Islet of Langerhans (tissue), 1 donor: ENCODE results near the gene INPP5B.
A peak's percentile ranks its signal among the peaks of the same experiment; 100 is the strongest.
"Not testable (repeated sequence)": the region's sequence is repeated elsewhere in the genome, so short reads cannot be mapped to it uniquely, and the experiment has no call there.

ENCODE experiments used
- FAIRE-seq: peaks from one replicate; lab custom pipeline; 2011; peaks lifted over from hg19 to GRCh38; lab: Jason Lieb, UNC

INPP5B gene

GRCh38 chr1:37946703-37947360 lies at the start of gene INPP5B:
INPP5B (minus strand) TSS chr1:37947053; CDS start chr1:37946308, 745 bp downstream.
- FAIRE-seq: peak; percentile 24

GRCh38 chr1:37995751-37996345 lies 49.0 kb upstream of the INPP5B start:
- no peak for FAIRE-seq

DNA sequence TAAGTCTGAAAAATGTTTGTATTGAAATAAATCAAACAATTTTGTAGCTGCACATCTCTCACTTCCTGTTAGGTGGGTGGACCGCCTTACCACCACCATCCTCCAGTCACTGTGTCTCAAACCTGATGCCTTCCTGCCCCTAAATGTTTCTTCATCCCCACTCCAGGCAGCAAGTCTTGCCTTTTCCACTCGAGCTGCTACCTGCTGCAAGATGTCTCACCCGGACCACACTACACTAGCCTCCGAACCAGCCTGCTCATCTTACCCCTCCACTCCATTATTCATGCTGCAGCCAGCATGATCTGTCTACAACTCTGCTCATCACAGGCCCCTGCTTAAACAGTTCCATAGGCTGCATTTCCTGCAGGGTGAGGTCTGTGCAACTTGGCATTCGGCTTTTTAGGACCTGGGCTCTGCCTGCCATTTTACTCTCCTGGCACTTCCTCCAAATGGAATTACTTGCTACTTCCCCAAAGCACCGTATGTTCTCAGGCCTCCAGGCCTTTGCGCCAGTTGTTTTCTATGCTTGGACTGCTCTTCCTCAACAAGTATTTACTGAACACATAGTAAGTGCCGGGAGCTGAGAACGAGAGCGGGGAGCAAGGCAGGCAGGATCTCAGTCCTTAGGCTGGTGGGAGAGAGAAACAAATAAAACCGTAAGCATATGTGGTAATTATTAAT lies 48.2 kb upstream of the INPP5B start:
- no peak for FAIRE-seq

DNA sequence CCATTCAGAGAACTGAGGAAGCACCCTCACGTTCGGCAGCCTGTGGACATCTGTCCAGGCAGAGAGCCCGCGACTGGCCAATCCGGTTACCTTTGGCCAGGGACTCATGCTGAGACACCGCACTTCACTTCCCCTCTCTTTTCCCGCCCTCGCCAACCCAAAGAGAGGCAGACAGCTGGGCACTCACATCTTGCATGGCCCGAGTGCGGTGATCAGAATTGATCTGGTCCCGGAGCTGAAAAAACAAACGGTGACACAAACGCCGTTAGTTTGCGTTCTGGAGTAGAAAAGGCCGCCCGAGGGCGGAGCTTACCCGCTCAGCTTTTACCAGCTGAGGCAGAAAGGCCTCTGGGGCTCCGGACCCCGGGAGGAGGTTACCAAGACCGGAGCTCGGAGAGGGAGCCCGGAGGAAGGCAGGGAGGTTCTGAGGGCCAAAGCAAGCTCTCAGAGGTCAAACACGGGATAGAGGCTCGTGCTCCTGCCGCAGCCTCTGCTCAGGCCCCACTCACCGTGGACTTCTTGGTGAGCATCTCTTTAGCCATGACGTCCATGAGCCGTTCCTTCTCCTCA lies 42.6 kb upstream of the INPP5B start:
- no peak for FAIRE-seq

DNA sequence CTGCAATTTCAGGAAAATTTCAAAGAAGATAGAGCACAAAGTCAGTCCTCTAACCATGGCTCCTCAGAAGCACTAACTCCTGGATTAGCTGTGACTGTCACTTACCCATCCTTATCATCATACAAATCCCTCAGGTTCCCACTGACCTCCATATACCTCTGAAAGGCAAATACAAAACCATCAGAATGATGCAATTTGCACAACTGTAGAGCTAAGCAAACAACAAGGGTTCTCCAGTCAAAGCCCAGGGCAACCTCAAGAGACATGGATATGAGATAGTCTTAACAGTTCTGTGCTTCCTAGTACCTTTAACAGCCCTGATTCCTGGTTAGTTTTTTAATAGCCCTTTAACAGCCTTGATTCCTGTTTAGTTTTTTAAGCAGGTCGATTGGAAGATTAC lies 40.8 kb upstream of the INPP5B start:
- no peak for FAIRE-seq

DNA sequence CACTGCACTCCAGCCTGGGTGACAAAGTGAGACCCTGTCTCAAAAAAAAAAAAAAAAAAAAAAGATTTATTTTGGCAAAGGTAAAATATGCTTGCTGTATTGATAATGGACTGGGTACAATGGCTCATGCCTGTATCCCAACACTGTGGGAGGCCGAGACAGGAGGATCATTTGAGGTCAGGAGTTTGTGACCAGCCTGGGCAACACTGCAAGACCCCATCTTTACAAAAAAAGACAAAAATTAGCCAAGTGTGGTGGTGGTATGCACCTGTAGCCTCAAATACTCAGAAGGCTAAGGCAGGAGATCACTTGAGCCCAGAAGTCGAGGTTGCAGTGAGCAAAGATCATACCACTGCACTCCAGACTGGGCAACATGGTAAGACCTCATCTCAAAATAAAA lies 36.7 kb upstream of the INPP5B start:
- FAIRE-seq: no peak

- no peak for FAIRE-seq
Observed at GRCh38 chr1:37978541-37978940, 31.7 kb upstream of the INPP5B start.

DNA sequence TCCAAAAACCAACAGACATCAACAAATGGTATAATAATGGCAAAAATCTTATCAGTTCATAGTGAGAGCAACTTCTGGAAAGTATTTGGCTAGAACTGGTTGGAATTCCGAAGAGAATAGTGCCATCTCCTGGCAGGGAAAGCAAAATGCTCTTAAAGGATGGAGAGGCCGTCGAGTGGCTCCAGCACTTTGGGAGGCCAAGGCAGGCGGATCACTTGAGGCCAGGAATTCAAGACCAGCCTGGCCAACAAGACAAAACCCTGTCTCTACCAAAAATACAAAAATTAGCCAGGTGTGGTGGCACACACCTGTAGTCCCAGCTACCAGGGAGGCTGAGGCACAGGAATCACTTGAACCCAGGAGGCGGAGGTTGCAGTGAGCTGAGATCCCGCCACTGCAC lies 28.2 kb upstream of the INPP5B start:
- peak; percentile 77 for FAIRE-seq

DNA sequence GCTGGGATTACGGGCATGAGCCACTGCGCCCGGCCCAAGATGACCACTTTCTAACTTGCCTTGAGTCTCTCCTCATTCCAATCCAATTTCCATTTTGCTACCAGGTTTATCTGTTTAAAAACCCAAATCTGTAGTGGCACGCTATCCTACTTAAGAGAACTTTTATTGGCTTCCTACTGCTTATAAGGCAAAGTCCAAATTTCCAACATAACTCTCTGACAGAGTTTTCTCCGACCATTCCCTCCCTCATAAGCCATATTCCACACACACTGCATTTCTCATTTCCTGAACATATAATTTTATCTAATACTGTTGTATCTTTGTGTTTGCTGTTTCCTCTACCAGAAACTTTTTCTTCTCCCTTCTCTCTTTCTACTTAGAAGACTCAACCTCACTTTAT lies 27.7 kb upstream of the INPP5B start:
- FAIRE-seq: no peak

DNA sequence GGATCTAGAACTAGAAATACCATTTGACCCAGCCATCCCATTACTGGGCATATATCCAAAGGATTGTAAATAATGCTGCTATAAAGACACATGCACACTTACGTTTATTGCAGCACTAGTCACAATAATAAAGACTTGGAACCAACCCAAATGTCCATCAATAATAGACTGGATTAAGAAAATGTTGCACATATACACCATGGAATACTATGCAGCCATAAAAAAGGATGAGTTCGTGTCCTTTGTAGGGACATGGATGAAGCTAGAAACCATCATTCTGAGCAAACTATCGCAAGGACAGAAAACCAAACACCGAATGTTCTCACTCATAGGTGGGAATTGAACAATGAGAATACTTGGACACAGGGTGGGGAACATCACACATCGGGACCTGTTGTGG lies 26.8 kb upstream of the INPP5B start:
- not testable (repeated sequence) for FAIRE-seq

GRCh38 chr1:37965301-37965700 lies 18.4 kb upstream of the INPP5B start:
- FAIRE-seq: no peak

DNA sequence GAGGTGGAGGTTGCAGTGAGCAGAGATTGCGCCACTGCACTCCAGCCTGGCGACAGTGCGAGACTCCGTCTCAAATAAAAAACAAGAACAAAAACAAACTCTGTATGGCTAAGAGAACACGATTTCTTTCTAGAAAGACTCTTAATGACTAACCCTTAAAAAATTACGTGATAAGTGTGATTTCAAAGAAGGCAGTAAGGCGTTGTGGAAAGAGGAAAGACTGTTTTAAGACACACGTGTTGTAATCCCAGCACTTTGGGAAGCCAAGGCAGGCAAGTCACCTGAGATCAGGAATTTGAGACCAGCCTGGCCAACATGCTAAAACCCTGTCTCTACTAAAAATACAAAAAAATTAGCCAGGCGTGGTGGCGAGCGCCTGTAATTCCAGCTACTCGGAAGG lies 17.3 kb upstream of the INPP5B start:
- FAIRE-seq: not testable (repeated sequence)

DNA sequence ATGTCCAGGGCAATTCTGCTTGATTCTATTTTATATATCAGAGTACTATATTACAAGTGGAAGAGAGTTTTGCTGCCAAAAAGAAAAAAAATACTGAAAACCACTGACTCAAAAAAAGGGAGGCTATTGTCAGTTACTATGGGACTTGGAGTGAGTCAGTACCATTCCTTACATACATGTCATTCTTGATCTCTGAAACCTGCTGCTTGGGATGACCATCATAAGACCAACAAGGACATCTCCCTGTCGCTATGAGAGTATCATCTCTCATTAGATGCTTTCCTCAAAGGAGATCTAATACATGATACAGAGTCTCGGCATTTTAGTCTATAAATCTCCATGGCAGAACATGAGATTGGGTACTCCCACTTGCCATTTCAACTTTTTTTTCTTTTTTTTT lies 11.8 kb upstream of the INPP5B start:
- no peak for FAIRE-seq

GRCh38 chr1:37955685-37956084 lies 8.8 kb upstream of the INPP5B start:
- no peak for FAIRE-seq

- FAIRE-seq: no peak
Observed at GRCh38 chr1:37954316-37954971, 7.6 kb upstream of the INPP5B start.

GRCh38 chr1:37952738-37953137 lies 5.9 kb upstream of the INPP5B start:
- FAIRE-seq: no peak

DNA sequence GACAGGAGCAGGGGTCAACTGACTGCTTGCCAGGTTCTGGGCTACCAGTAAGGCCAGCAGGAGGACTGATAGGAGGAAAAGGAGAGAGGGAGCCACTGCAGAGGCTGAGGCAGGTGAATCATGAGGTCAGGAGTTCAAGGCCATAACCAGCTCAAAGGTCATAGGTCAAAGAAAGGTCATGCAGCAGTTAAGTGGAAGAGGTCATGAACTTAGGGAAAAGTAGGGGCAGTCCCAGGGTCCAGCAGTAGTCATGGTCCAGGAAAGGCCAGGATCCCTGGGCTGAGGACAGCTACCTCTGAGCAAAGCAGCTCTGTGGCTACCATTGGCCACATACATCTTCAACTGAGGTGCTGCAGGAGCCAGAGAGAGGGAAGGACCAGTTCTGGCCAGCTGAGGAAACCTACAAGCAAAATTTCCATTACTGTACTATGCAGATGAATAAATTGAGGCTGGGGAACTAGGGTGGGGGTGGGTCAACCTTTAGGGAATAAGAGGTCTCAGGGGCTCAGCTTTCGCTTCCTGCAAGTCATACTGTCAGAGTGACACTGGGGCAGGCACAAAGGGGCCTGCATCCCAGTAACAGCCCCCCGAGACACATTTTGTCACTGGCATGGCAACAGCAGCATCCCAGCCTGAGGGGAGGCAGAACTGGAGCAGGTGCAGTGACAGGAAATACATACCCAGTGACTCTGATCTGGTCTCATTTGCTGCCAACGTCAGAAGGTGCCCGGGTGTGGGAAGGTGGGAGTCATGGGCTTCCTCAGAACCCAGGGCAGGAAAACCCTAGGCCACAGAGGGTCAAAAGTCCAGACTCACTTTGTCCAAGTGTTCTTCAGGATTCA lies 5.2 kb upstream of the INPP5B start:
- FAIRE-seq: no peak

DNA sequence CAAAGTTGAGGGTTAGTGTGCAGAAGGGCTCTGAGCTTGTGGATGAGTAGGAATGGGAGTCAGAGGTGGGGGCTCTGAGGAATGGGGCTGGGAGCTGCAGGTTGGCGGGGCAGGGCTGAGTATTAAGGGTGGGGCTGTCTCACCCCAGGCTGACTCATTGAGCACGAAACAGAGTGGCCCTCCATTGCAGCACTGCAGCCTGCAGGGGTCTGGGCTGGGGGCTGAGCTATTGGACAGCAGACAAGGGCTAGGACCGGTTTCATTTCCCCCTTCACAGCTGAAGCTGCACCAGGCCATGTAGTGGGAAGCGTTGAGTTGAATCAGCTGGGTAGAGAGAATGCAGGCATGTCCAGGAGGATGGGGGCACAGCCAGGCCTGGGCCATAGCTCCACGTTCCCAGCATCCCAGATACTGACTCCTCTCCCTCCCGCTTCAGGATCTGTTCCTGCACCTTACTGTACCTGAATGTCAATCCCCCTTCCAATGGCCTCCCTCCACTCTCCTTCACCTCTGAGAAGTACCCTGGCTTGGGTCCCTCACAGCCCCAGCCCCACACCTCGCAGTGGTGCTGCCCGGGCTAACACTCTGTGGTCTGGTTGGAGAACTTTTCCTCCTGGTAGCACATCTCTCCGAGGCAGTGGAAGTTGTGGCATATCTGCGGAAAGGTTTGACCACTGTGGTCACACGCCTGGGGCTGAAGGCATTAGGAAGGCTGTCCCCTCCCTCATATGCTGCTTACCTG lies 4.4 kb upstream of the INPP5B start:
- FAIRE-seq: no peak

DNA sequence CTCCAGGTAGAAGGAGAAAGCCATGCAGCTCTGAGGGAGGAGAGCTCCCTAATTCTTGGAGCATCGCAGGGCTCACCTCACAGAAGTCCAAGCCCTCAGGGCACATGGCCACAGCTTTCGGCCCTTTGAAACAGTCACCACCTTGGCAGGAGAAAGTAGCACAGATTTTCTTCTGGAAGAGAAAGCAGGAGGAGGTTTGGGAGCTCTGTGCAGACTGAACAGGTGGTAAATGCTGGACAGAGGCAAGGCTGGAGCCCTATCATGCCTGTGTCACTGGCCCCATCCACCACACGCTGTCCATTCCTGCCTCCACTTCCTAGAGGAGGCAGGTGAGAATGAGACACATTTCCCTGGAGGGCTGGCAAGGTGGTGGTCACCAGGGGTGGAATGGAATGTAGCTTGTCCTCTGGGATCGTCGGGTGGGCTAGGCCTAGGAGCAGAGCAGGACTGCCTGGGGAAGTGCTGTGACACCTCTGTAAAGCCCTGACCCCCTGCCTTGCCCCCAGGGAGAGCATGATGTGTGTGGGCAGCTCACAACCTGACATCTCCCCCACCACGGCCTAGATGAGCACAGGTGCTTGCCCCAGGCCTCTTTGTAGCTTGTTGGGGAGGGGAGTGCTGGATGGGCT lies 2.8 kb upstream of the INPP5B start:
- FAIRE-seq: no peak

DNA sequence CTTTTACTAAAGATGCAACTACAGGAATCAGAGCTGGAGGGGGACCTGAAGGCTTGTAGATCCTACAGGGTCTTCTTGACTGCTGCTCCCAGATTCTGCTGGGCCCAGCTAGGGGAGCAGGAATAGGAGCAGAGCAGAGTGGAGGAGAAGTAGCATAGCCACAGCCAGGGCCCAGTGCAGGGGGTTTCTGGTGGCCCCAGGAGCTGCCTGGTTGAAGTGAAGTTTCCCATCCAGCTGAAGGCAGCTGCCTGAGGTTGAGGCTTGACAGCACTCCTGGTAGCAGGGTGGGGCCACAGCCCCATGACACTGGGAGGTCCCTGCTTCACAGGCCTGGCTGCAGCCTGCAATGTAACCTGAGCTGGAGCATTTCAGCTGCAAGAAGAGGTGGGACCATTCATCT lies 2.0 kb upstream of the INPP5B start:
- FAIRE-seq: no peak

- FAIRE-seq: no peak
Observed at GRCh38 chr1:37948166-37948565, 1.3 kb upstream of the INPP5B start.
